GM18502 (cell line): Measurements from ENCODE around the gene HMGN1.

Experiments used
- ATAC-seq: cut with Tn5 transposase; IDR thresholded peaks from one replicate; pipeline ENCODE4 v1.9.1; 2021; ENCODE audit warnings: mild to moderate bottlenecking; ENCODE audit not compliant: unreplicated experiment, poor library complexity

The HMGN1 gene

DNA sequence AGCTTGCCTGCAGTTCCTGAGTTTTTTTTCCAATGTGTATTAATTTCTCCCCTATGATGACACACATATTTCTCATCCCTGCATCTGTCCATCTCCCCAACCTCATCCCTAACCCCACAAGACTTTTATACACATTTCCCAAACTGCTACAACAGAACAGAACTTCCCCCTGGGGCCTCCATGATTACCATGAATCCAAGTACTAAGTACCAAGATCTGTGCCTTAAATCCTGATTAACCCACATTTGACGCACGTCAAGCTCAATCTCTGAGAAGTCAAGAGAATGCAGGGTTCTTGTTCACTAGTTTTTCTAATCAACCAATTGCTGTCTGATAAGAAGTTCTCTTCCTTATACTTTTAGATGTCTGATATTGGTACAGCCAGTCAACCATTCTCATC lies 9.7 kb downstream of the HMGN1 start:
- ATAC-seq: no peak

DNA sequence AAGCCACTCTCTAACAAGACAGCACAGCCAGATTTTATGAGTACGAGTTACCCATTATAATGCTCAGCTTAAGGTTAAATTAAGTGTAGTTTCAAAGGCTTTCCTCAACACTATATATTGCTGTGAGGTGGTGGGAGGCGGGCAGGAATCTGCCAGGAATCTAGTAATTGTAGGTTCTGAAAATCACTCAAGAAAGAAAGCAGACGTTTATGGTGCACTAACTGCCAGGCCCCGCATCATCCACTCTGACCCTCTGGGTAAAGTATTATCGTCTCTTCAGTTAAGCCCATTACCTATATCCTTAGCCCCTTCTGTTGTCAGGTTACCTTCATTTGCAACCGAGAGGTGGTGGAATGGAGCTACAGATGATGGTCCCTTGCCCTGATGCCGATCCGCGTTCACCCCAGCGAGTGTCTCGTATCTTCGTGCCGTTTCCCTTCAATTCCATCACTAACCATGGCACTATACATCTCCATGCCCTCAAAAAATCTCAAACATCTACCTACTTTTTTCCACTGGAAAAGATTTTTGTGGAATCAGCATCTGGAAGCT lies 12.4 kb downstream of the HMGN1 start:
- ATAC-seq: no peak

DNA sequence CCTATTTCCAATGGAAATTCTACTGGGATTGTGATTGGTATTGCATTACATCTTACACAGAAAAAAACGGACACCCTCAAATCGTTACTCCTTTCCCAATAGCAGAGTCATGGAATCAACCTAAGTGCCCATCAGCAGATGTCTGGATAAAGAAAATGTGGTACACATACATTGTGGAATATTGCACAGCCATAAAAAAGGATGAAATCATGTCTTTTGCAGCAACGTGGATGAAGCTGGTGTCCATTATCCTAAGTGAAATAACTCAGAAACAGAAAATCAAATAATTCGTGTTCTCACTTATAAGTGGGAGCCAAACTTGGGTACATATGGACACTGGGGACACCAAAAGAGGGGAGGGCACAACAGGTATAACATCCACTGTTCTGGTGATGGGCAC lies 14.3 kb downstream of the HMGN1 start:
- no peak for ATAC-seq

DNA sequence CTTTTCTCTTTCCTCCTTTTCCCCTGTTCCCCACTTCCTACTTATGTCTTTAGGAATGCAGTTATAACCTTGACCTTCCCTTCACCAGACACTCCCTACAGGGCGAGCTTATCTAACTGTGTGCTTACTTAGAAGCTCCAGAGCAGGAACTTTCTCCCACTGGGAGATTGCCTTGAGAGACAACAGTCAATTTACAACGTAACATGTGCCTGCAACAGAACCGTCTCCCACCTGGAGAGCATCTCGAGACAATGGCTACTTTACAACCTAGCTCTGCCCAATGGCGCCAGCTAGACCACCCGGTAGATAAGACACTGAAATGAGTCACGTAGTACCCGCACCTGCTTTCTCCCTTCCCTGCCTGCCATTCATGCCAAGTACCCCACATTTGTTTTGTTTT lies 16.7 kb downstream of the HMGN1 start:
- no peak for ATAC-seq

DNA sequence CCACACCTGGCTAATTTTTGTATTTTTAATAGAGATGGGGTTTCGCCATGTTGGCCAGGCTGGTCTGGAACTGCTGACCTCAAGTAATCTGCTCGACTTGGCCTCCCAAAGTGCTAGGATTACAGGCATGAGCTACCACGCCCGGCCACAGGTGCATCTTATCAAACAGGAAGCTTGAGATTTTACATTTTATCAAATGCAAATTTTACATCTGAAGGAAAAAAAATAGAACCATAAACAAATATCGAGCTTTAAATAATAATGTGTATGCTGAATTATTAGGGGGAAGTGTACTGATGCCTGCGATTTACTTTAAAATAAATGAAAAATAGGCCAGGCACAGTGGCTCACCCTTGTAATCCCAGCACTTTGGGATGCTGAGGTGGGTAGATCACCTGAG lies 18.9 kb downstream of the HMGN1 start:
- no peak for ATAC-seq

DNA sequence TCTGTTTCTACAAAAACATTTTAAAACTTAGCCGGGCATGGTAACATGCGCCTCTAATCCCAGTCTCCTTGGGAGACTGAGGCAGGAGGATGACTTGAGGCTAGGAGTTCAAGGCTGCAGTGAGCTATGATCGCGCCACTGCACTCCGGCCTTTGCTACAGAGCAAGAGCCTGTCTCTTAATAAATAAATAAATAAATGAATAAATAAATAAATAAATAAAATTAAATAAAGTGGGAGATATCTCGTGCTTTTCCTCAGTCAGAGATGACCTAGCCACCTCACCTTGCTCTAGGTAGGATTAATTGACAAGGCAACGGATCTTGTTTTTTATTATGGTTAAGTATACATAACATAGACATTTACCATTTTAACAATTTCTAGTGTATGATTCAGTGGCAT lies 21.2 kb downstream of the HMGN1 start:
- ATAC-seq: no peak

DNA sequence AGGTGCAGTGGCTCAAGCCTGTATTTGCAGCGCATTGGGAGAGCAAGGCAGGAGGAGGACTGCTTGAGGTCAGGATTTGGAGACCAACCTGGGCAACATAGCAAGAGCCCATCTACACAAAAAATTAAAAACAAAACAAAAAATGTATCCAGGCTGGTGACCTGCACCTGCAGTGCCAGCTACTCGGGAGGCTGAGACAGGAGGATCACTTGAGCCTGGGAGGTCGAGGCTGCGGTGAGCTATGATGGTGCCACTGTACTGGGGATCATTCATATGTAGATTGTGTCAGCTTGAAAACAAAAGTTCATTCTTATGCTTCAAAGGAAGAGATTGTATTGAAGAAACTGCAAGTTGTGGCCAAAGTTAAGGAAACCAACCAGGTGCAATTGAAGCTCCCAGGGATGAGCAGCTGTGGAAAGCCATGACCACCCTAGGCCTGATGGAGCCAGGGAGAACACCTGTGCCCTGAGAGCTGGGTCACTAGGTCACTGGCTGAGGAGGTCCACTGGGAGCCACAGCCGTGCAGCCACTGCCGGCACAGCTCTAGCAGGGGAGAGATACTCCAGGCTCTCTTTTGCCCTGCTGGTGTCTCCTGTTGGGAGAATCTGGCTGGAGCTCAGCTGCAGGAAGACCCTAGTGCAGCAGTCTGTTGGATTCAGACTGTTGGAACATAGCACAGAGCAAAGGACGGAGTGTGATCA lies 22.1 kb downstream of the HMGN1 start:
- no peak for ATAC-seq

DNA sequence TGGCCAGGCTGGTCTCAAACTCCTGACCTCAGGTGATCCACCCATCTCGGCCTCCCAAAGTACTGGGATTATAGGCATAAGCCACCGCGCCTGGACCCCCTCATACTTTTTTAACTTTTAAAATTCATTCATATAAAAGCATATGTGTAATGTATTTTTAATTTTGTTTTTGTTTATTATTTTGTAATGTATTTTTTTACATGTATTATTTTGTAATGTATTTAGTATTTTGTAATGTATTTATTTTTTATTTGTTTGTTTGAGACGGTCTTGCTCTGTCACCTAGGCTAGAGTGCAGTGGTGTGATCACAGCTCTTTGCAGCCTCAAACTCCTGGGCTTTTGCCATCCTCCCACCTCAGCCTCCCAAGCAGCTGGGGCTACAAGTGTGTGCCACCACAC lies 23.4 kb downstream of the HMGN1 start:
- ATAC-seq: no peak

DNA sequence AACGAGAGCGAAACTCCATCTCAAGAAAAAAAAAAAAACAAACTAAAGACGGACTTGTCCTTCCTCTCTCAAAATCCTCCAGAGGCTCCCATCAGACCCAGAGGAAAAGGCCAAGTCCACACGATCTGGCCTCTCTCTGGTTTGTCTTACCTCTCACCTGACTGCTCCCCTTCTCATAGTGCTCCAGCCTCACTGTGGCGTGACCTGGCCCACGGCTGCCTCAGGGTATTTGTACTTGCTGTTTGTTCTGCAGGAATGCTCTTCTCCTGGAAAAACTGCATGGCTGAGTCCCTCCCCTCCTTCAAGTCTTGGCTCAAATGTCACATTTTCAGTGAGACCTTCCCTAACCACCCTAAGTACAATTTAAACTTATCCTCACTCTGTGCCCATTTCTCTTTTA lies 27.5 kb downstream of the HMGN1 start:
- ATAC-seq: no peak

DNA sequence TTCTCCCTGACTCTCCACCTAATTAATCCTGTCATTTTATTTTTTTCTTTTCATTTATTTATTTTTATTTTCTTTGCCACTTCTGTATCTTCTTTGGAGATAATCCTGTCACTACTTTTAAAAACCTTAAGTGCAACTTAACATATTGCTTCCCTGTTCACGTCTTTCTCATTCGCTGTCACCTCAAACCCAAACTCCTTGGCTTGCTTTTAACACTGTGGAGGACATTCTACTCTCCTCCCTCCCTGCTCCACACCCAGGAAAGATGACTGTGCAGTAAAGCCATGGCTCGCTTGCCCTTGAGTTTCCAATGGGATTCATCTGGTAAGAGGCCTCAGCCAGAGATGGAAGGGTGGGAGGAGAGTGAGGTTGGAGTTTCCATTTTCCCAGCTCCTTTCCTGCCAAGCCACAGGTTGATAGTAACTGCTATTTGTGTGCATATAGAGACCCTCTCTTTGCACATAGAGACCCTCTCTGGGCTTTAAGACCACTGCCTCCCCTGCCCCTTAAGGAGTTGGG lies 29.0 kb downstream of the HMGN1 start:
- no peak for ATAC-seq

DNA sequence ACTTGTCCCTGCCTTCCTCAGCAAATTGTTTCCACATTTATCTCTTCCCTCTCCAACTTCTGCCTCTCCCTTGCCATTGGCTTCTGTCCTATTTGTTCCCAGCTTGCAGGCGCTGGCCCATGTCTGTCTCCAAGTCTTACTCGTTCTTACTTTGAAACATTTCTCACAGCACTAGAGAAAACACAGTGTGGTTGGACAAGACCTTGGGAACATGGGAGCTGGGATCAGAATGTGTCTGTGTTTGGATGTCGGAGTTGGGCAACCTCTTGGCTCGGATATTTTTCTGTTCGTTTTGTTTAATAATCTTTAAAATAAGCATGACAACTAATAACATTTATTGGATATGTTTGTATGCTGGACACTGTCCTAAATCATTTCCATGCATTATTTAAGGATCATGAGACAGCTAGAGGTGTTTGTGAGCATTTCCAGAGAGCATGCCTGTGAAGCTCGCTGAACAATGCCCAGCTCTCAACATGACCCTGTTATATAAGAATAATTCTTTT lies 29.6 kb downstream of the HMGN1 start:
- ATAC-seq: no peak

DNA sequence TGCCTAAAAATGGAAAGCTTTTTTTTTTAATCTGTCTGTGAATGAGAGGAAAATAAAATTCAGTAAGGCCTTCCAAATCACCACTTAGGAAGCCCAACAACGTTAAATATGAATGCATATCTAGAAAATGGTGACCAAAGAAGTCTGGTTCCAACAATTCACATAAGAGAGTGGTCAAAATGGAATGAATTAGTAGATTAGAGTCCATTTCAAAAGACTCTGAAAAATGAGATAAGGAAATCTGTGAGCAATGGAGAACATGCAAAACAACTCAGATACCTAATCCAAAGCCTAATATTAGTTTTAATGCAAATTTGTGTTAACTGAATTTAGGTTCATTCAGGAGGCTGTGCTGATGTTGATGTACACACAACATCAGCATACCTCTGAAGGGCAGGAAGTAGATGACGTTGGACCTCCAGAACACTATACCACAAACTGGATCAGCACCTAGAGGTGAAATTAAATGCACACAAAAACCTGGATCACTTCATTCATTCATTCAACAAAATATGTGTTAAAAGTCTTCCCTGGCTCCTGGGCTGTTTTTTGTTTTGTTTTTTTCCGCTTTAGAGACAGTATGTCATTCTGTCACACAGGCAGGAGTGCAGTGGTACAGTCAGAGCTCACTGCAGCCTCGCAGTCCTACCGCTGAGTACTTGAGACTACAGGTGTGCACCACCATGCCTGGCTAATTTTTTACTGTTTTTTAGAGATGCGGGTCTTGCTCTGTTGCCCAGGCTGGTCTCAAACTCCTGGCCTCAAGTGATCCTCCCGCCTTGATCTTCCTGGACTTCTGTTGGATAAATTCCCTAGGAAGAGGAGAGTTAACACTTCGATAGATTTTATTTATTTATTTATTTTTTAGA lies 30.6 kb downstream of the HMGN1 start:
- no peak for ATAC-seq

DNA sequence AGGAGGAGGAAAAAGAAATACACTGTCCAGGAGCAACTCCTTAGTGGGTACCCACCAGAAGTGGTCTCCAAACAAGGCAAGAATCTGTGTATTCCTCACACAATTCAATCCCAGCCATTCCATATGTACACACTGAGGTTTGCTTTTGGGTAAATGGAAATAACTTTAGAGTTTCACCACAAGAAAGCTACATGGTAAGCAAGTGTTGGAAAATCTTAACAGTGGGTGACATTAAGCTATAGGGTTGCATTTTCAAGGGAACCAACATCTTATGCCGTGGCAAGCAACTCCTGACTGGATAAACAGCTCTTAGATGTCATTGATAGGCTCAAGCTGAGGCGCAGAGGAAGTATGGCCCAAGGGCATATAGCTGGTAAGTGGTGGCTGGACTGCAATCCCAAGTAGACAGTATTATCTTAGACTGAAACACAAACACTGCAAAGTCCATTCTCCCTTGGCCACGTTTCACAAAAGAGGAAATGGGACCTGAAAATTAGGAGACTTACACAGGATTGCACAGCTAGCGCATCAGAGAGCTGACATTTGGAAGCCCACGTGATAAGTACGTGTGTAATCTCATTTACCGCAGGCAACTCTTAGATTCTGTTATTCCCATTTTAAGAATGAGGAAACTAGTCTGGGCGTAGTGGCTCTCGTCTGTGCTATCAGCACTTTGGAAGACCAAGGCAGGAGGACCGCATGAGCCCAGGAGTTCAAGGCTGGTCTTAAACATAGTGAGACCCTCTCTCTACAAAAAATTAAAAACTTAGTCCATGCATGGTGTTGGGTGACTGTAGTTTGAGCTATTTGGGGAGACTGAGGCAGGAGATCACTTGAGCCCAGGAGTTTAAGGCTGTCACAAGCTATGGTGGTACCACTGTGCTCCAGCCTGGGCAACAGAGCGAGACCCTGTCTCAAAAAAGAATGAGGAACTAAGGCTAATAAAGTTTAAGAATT lies 31.5 kb downstream of the HMGN1 start:
- no peak for ATAC-seq

DNA sequence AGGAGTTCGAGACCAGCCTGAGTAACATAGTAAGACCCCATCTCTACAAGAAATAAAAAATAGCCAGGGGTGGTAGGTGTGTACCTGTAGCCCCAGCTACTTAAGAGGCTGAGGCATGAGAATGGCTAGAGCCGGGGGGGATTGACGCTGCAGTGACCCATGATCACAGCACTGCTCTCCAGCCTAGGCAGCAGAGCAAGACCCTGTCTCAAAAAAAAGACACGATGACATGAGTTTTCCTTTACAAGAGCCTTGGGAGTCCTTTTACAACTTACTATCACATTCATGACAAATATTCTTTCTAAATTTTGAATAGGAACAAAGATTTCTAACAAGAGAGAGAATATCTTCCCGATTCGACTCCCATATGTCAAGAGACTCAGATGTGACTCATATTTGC lies 32.2 kb downstream of the HMGN1 start:
- ATAC-seq: no peak

DNA sequence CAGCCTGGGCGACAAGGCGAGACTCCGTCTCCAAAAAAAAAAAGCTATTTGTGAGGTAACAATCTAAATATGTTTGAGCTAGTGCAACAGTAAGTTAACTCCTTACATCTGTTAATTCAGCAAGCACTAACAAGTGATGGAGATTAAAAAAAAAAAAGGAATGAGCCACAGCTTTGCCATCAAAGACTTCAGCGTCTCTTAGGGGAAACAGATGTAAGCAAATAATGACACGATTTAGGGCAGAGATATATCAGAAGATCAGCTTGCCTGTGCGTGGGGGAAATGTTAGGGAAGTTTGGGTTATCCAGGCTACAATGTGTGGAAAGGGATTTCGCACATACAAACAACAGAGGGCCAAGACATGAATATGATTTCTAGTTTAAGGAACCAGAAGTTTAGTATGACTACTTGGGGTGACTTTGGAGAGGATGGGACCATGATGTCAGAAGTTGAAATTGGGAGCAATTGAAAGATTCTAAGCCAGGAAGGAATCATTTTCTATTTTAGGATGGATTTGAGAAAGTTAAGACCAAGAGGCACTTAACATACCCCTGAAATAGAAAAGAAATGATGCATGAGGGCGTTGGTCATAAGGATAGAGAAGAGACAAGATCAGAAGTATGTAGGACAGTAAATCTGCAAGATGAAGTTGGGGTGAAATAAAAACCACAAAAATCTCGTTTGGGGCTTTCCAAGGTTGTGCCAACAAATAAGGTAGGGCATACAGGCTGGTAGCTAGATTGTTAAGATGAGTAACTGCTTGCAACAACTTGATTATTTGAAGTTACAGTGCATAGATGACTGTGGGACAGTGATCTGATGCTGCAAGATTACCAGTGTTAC lies 33.1 kb downstream of the HMGN1 start:
- ATAC-seq: no peak

DNA sequence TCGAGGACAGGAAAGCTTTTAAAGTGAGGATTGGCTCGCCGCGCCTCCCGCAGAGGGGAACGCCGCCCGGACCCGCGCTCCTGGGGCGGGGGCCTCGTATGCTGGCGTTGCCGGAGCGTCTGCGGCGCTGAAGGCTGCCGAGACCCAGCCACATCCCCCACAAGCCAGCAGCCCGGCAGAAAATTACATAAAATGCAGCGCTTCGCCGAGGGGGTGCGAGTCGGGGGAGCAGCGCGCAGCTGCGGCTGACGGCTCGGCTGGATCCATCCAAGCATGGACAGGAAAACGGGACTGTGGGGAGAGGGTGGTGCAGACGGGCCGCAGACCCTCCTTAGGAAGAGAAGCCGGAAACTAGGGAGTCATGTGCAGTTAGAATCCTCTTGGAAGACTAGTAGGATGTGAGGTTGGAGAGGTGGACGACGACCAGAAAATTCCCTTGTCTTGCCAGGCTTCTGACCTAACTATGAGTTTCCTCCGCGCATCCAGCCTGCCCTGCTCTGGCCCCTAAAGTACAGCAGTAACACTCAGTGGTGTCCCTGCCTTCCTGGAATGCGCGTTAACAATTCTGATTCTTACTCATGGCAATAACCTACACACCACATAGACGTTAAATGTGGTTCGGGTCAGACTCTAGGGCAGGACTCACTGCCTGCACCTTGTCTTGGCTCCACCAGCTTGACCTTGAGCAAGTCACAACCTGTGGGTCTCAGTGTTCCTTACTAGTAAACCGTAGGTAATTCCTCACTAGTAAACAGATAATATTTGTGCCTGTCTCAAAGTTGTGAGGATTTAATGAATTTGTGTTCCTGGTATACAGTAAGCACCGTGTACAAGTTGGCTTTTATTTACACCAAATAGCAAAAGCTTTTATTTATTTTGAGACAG lies 34.5 kb downstream of the HMGN1 start:
- peak; percentile 18 for ATAC-seq

DNA sequence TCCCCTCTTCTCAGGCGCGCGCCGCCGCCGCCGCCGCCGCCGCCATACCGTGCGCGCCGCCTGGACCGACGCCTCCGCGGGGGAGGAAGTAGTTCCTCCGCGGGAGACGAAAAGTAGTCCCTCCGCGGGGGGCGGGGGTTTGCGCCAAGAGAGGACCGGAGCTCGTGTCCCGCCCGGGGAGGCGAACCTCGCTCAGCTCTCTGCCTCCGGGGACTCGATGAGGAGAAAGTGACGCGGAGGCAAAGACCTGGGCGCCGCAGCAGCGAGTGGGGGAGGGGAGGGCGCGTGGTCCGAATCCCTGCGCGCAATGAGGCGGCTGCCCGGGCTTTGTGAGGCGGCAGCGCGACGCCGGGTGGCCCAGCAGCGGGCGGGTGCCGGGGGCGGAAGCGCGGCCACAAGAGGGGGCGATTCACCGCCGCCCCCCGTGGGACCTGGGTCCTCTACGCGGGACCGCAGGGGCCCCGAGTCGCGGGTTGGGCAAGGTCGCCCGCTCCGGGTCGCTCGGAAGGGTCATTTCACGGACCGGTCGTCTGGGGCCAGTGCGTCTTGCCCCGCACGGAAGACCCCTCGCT lies 35.2 kb downstream of the HMGN1 start, which contains the start of gene BRWD1:
TSS of gene BRWD1 (minus strand) at position 62 of the 572 bp plus-strand sequence. CDS start 141 bp downstream, outside the sequence.
- ATAC-seq: peak; percentile 49
